NCI-H446 (cell line): ENCODE results near the gene CNTN6.

Experiments used
- DNase-seq, 2 experiments: peaks; one replicate each; lab custom pipeline; 2025; lab: John Stamatoyannopoulos, UW

CNTN6 gene

GRCh38 chr3:1092771-1093170 is at the start of gene CNTN6:
CNTN6 (plus strand) TSS chr3:1093024; CDS start chr3:1148009, 54,985 bp downstream.
- no peak for DNase-seq

DNA sequence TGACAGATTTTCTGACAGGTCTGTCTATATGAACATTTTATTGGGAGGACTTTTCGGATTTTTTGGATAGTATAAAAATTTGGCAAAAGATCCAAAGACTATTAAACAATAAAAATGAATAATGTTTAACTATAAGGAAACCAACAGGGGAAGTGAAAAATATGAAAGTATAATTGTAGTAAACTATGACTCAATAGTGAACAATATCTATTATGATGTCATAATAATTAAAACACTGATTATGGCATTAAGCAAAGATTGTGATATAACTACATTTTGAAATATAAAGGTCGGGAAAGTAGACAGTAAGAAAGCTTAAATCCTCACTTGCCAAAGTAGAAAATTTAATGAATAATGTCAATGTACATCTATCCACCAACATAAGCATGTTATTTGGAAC is 44.3 kb upstream of the CNTN6 start:
- no peak for DNase-seq

DNA sequence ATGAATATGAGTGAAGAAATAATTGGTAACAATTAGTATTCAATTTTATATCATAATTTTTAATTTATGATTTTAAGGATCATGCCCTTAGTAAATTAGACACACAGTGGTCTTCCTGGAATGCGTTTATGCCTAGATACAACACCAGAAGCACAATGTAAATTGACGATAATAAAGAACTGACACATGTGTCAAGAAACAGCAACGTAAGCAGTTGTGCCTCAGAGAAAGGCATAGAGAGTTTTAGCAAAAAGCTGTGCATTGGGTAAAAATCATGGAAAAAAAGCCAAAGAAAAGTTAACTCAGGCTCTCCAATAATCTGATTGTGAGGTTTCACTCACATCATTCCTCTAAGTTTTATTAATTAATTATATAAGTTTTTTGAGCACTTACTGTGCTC is 37.0 kb upstream of the CNTN6 start:
- DNase-seq = no peak

- DNase-seq = no peak
Measured at GRCh38 chr3:1056744-1057143, 36.1 kb upstream of the CNTN6 start.

DNA sequence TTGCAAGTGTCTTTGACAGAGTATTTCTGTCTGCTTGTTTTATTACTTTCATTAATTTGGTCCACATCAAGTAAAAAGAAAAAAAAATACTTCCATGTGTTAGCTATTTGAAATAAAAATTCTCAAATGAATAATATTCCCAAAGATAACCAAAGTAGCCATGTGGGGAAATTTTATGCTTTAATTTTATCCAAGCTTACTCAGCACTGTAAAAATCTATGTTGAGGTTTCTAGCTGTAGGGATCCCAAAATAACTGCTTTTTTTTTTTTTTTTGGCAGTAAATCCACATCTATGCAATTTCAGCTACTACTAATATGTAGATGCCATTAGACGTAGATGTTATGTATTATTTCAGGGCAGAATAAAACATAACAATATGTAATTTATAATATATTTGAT is 35.4 kb upstream of the CNTN6 start:
- DNase-seq = no peak

GRCh38 chr3:1068985-1069384 is 23.8 kb upstream of the CNTN6 start:
- DNase-seq = no peak

GRCh38 chr3:1072041-1072440 is 20.8 kb upstream of the CNTN6 start:
- DNase-seq = no peak

- DNase-seq = no peak
Measured at GRCh38 chr3:1079662-1080061, 13.2 kb upstream of the CNTN6 start.

- DNase-seq = no peak
Measured at GRCh38 chr3:1082108-1082507, 10.7 kb upstream of the CNTN6 start.

DNA sequence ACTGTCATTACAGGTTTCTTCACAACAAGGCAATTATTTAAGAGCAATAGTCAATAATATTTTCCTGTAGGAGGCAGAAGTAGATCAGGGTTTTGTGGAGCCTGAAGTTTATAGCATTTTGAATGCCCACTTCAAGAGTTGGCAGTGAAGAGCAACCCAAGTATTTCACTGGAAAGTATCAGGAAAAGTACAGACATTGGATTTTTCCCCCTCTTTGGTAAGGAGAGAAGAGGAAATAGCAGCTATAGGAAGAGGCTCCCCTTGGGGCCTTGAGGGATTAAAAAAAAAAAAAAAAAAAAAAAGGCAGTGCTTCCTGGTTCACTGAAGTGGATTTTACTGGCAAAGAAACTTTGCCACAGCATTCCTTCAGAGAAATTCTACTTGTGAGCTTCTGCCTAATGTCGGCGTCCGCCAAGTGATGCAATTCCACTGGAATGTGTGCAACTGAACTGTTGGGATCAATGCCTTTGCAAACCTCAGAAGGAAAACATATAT is 5.7 kb upstream of the CNTN6 start:
- no peak for DNase-seq

DNA sequence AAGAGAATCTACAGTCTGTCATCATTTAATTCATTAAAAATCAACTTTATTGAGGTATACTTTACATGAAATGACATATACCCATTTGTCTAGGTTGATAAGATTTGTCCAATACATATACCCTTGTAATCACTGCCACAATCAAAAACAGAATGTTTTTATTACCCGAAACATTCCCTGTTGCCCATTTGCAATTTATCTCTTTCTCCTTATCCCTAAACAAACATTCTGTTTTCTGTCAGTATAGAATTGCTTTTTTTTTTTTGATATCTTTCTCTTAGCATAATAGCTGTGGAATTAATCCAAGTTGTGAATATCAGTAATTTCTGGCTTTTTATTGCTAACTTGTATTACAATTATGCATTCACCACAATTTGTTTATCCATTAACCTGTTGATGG is 4.3 kb upstream of the CNTN6 start:
- no peak for DNase-seq

- no peak for DNase-seq
Measured at GRCh38 chr3:1091286-1091685, 1.5 kb upstream of the CNTN6 start.

DNA sequence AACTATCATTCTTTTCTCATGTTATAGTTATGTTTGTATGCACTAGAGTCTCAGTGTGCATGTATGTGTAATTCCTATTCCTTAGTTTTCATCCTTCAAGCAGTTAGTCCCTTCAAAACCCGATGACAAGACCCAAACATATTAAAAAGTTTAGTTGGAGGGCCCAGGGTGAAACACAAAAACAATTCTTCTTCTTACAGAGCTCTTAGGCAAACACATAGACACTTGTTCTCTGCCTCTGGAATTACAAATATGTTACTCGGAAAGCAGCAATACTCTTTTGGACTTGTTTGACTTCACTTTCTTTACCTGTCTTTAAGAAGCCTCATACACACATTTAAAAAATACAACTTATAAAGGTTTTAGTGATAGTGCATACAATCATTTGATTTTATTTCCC is 763 bp upstream of the CNTN6 start:
- DNase-seq = no peak

GRCh38 chr3:1093217-1093616 is 393 bp downstream of the CNTN6 start:
- no peak for DNase-seq

DNA sequence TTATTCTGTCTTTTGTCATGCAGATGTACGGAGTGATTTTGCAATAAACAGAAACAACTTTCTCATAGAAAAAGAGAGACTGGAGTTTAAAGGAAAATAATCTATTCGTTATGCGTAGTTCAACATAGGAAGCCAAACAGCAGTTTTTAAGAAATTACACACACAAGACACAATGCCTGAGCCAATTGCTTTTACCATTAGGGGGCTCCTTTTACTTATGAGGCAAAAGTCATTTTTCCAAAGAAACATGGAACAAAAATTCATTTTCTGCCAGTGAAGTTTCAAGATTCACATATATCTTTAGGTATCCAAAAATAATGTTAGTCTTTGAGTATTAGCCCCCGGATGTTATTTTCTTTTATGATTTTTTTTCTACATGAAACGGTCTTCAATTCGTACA is 10.7 kb downstream of the CNTN6 start:
- DNase-seq = no peak

DNA sequence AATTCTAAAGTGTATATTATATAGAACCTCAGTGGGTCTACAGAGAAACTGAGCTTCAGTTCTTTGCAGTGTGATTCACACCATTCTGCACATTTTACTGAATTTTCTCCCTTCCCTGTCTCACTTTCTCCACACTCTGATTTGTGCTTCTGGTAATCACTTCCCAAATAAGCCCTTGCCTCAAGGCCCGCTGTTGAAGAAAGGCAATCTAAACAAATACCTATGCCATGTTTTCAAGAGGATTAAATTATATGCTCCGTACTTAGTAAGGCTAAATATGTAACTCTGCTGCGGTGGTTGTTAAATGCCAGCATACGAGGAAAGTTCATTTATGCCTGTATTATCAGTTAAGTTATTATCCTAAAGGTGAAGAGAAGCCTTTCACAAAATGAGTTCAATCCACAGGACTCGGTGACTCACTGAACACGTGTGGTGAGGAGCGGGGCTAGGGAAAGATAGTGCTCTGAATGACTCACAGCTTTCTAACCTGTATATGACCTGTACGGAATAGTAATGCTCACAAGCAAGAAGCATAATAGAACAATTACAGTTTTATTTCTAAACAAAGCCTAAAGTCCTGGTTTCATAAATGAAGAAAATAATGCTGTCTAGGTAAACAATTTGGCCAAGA is 25.1 kb downstream of the CNTN6 start:
- DNase-seq = no peak

DNA sequence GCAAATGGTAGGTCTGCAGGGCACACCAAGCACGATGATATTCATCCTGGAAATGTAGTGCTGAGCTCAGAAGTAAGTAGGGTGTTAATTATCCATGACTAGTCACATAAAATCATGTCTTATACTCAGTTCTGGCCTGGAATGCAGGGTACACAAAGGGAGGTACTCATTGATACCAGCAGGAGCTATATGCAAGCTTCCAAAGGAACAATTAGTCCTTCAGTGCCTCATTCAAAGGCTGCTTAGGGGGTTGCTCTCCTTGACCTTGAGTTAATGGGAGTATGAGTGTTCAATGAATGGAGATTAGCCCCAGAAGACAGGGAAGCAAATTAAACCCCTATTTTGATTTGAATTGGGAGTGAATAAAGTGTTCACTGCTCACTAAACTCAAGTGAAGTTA is 38.3 kb downstream of the CNTN6 start:
- no peak for DNase-seq

DNA sequence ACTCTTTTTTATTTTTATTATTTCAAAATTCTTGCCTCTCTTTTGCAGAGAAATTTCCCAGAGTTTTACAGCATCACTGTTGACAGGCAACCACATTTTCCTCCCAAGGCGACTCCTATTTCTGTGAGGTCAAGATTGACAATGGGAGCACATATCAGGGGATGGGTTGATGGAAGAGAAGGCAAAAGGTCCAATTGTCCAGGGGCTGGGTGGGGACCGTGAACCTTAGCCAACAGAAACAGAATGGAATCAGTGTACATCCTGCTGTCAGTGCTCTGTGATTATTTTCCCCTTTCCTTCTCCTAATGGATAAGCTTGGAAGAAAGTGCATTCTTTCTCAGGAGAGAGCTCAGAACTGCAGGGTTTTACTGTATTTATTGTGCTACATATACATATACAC is 42.4 kb downstream of the CNTN6 start:
- no peak for DNase-seq

DNA sequence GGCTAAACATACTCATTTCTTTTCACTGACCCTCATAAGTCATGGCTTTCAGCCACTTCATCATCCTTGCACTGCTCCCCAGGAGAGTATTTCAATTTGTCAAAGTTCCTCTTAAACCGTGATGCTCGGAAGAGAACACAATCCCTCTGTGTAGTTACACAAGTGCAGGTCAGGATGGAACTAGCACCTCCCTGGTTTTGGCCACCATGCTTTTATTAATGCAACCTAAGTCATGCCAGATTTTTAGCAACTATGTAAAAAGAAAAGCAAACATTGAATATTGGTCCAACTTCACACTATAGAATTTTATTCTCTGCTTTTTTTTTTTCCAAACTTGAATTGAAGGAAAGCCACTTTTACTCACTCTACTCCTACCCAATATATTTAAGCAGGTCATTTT is 45.2 kb downstream of the CNTN6 start:
- DNase-seq = no peak

DNA sequence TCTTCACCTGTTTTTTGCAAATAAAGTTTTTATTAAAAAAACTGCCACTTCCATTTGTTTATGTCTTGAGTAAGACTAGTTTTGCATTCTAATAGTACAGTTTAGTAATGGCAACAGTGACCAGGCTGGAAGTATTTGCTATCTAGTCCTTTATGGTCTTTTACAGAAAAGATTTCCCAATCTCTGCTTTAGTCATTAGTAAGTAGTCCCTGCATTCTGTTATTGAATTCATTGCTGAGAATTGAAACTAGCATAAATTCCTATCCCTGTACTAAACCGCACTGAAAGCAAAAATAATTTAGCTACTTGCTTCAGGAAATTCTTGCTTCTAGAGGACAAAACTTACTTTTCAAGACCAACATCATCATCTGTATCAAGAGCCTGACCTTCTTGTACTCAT is 46.2 kb downstream of the CNTN6 start:
- DNase-seq = no peak

DNA sequence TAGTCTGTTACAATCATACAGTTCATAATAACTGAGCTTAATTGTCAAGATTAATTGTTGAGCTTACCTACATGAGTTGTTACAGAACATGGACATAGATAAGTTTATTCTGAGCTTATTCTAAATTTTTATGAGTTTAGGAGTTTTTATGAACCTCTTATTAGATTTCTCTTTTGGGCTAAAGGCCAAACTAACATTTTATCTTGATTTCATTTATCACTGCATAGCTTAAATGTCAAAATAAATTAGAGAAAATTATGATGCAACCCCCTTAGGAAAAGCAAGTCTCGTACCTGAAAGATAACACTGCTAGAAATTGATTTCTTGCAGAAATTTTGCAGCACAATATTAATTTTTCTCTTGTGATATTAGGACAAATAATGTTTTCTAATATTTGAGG is 54.5 kb downstream of the CNTN6 start:
- DNase-seq = no peak

GRCh38 chr3:1147819-1148218 is 55.0 kb downstream of the CNTN6 start:
- no peak for DNase-seq

GRCh38 chr3:1164101-1164500 is 71.3 kb downstream of the CNTN6 start:
- no peak for DNase-seq

GRCh38 chr3:1171320-1171719 is 78.5 kb downstream of the CNTN6 start:
- DNase-seq = no peak

GRCh38 chr3:1172644-1173043 is 79.8 kb downstream of the CNTN6 start:
- no peak for DNase-seq
